Central memory CD8-positive, alpha-beta T cell (primary cell): Measurements from ENCODE around the gene USH2A.

Experiments
- ATAC-seq: fragments of 150-1000 bp; cut with Tn5 transposase; replicated peaks from 2 replicates; pipeline ENCODE4 v1.10.0; 2022; ENCODE audit warnings: mild to moderate bottlenecking, moderate FRiP score, moderate number of reproducible peaks; ENCODE audit not compliant: poor library complexity, severe bottlenecking; ENCODE audit errors: extremely low read depth
- DNase-seq, 2 donors: peaks; one replicate each; pipeline ENCODE4 v3.0.0; 2021; ENCODE audit warnings: low spot score in 2 of 2
- H3K27ac Mint-ChIP-seq: one replicate; pipeline ENCODE4 v1.8.0; 2022; ENCODE audit warnings: low read depth, mild to moderate bottlenecking, moderate library complexity, mixed read lengths
- H3K27me3 Mint-ChIP-seq: one replicate; pipeline ENCODE4 v1.8.0; 2022; ENCODE audit warnings: mixed read lengths
- H3K36me3 Mint-ChIP-seq: one replicate; pipeline ENCODE4 v1.8.0; 2022; ENCODE audit warnings: mild to moderate bottlenecking, moderate library complexity, mixed read lengths; ENCODE audit not compliant: insufficient read depth
- H3K4me1 Mint-ChIP-seq: one replicate; pipeline ENCODE4 v1.8.0; 2022; ENCODE audit warnings: mixed read lengths
- H3K4me3 Mint-ChIP-seq: one replicate; pipeline ENCODE4 v1.8.0; 2022; ENCODE audit warnings: mild to moderate bottlenecking, moderate library complexity, mixed read lengths
- H3K9me3 Mint-ChIP-seq: one replicate; pipeline ENCODE4 v1.8.0; 2022; ENCODE audit warnings: mixed read lengths

Gene USH2A

DNA sequence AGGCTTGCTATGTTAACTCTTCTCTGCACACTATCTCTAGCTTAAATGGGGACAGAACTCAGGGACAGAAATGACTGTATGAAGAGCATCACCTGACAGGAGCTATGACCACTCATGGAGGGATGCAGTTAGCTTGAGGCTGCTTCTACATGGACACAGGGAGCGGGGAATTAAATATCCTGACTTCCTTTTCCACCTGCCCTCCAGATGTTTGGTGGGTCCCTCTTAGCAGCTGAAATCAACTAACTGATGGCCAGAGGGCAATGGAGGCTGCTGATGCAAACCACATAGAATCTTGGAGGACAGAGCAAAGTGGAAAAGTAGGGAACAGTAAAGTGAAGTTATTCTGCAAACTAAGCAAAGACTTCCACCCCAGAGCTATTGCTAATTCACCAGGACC lies 214.1 kb downstream of the USH2A start:
- H3K4me1 Mint-ChIP-seq = no peaks in the 10 kb centered on the region
- DNase-seq (no peak), ATAC-seq (no peak)
- no peak overlapping the region for H3K4me3 Mint-ChIP-seq
- no peaks in the 10 kb centered on the region for H3K27me3 Mint-ChIP-seq
- H3K9me3 Mint-ChIP-seq = peaks cover 10% of the 10 kb centered on the region
- H3K36me3 Mint-ChIP-seq = no peaks in the 10 kb centered on the region
- no peak overlapping the region for H3K27ac Mint-ChIP-seq

DNA sequence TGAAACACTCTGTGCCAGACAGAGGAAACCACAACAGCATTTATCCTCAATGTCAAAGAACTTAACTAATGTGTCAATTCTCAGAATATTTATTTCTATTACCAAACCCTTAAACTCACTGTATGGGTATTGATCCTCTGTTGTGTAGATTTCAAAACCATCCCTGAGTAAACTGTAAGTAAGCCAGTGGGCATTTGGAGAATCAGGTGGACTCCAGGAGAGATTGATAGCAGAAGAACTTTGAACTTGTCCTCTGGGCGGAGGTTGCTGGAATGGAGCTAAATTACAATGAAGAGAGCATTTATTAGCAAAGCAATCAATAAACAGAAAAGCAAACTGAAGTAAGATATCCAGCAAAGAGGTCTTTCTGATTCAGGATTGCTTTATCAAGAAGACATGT lies 216.1 kb downstream of the USH2A start:
- Mint-ChIP-seq H3K27me3 (no peaks in the 10 kb centered on the region), H3K4me1 (no peaks in the 10 kb centered on the region), H3K36me3 (no peaks in the 10 kb centered on the region), H3K9me3 (peaks cover 5% of the 10 kb centered on the region), H3K27ac (no peak overlapping the region), H3K4me3 (no peak overlapping the region)
- DNase-seq (no peak), ATAC-seq (no peak)

DNA sequence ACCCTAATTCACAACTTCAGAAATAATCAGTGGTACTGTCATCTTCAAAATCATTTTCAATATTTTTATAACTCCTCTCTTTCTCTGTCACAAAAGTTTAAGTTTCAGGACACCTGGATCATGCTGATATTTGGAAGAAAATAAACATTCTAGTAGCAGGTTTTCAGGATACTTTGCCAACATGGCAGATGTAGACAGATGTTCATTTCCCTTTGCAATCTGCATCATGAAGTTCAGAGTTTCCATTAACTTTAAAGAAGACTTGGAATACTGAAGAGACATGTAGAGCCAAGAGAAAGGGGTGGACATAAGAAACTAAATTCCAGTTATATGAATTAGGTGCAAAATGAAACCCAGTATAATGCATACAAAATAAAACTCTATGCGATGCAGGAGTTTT lies 218.1 kb downstream of the USH2A start:
- no peak for ATAC-seq
- Mint-ChIP-seq H3K27ac (no peak overlapping the region), H3K4me1 (no peaks in the 10 kb centered on the region), H3K4me3 (no peak overlapping the region), H3K9me3 (peaks cover 6% of the 10 kb centered on the region), H3K36me3 (no peaks in the 10 kb centered on the region), H3K27me3 (no peaks in the 10 kb centered on the region)
- DNase-seq = no peak

DNA sequence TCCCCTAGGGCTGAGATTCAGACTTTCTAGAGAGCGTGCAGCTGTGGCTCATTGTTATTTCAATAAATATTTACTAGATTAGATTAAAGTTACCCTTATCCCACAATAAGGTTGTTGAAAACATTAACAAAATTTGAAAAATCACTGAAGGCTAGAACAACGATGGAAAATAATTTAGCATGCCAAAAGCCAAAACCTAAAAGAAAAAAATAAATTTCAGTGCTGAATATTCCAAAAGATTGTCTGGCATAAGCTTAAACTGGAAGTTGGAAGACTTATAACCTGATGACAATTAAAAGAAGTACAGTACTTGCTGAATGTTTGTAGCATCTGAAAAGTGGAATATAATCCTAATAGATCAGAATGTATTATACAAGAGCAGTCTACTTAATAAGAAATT lies 221.3 kb downstream of the USH2A start:
- ATAC-seq = no peak
- no peak overlapping the region for H3K4me3 Mint-ChIP-seq
- H3K36me3 Mint-ChIP-seq = no peaks in the 10 kb centered on the region
- H3K9me3 Mint-ChIP-seq = peaks cover 6% of the 10 kb centered on the region
- H3K27me3 Mint-ChIP-seq = no peaks in the 10 kb centered on the region
- no peak for DNase-seq
- no peaks in the 10 kb centered on the region for H3K4me1 Mint-ChIP-seq
- no peak overlapping the region for H3K27ac Mint-ChIP-seq

DNA sequence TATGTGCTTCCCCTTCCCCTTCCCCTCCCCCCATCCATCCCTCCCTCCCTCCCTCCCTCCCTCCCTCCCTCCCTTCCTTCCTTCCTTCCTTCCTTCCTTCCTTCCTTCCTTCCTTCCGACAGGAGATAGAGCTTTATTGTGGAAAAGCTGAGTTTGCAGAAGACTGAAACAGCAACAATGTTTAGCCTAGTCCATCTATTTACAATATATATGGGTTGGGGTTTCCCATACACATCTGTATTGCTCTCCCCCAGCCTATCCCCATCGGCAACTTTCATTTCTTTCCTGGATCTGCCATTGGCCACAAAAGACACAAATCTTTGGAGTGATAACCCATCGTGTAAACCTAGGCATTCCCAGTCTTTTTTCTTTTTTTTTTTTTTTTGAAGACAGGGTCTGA lies 222.3 kb downstream of the USH2A start:
- ATAC-seq (no peak), DNase-seq (no peak)
- no peak overlapping the region for H3K4me3 Mint-ChIP-seq
- no peak overlapping the region for H3K27ac Mint-ChIP-seq
- peaks cover 6% of the 10 kb centered on the region for H3K9me3 Mint-ChIP-seq
- no peaks in the 10 kb centered on the region for H3K36me3 Mint-ChIP-seq
- H3K4me1 Mint-ChIP-seq = no peaks in the 10 kb centered on the region
- H3K27me3 Mint-ChIP-seq = no peaks in the 10 kb centered on the region

DNA sequence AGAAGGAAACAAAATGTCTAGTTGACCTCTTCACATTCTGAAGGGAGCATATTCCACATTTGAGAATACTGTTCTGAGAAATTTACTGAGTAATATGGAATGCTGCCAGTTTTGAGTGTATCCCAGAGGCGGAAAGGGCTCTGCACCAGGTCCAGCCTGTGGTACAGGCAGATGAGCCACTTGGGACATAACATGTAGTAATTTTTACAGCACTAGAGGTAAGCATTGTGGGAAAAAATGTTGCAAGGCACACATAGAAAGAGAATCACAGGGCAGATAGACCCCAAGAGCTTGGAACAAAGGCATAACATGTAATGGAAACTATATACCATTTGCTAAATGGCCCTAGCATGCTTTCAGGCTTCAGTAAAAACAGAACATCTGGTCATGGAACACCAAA lies 228.5 kb downstream of the USH2A start:
- peaks cover 12% of the 10 kb centered on the region for H3K9me3 Mint-ChIP-seq
- H3K4me3 Mint-ChIP-seq = no peak overlapping the region
- H3K27me3 Mint-ChIP-seq = no peaks in the 10 kb centered on the region
- no peaks in the 10 kb centered on the region for H3K36me3 Mint-ChIP-seq
- no peak overlapping the region for H3K27ac Mint-ChIP-seq
- DNase-seq (no peak), ATAC-seq (no peak)
- H3K4me1 Mint-ChIP-seq = no peaks in the 10 kb centered on the region

DNA sequence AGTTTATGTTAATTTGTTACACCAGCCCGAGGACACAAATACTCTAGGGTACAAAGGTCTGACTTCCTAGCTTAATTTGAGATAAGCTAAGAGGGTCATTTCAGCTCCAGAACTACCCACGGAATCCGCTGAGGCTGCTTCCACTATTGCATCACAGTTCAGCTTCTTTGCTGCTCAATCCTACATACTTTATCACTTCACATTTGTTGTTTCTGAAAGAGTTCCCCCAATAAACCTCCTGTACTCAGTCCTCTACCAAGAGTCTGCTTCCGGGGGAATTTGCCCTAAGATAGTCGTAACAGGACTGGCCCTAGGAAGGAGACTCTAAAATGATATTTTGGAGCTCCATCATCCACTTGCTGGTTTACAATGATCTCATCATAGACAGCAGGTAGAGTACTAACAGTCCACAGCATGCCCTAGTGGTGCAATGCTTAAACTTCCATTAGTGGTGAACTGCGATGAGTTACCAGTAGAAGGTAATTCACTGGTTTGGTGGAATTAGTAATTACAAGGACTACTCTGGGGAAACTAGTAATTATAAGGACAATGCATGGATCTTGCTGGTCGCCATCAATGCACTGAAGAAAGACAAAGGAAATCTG lies 229.3 kb downstream of the USH2A start:
- DNase-seq = no peak
- no peak for ATAC-seq
- no peak overlapping the region for H3K4me3 Mint-ChIP-seq
- H3K4me1 Mint-ChIP-seq = no peaks in the 10 kb centered on the region
- H3K27me3 Mint-ChIP-seq = no peaks in the 10 kb centered on the region
- peaks cover 12% of the 10 kb centered on the region for H3K9me3 Mint-ChIP-seq
- H3K27ac Mint-ChIP-seq = no peak overlapping the region
- H3K36me3 Mint-ChIP-seq = no peaks in the 10 kb centered on the region

DNA sequence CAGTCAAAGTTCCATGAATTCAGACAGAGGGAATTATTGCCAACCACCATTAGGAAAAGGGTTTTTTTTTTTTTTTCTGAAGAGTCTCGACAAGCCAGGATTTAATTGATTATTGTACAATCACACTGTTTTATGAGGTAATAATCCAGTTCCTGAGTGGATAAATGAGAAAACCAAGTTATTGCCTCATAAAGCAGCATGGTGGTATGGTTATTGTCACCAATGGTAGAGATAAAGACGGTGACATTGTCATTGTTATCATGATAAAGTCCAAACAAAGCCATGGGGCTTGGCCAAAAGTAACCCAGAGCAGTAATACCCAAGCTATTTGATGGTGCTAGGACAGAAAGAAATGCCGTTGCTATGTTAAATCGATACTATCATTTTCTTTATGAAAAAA lies 232.8 kb downstream of the USH2A start:
- peaks cover 22% of the 10 kb centered on the region for H3K9me3 Mint-ChIP-seq
- H3K36me3 Mint-ChIP-seq = no peaks in the 10 kb centered on the region
- H3K27ac Mint-ChIP-seq = no peak overlapping the region
- H3K27me3 Mint-ChIP-seq = no peaks in the 10 kb centered on the region
- H3K4me1 Mint-ChIP-seq = no peaks in the 10 kb centered on the region
- H3K4me3 Mint-ChIP-seq = no peak overlapping the region
- DNase-seq (no peak), ATAC-seq (no peak)

DNA sequence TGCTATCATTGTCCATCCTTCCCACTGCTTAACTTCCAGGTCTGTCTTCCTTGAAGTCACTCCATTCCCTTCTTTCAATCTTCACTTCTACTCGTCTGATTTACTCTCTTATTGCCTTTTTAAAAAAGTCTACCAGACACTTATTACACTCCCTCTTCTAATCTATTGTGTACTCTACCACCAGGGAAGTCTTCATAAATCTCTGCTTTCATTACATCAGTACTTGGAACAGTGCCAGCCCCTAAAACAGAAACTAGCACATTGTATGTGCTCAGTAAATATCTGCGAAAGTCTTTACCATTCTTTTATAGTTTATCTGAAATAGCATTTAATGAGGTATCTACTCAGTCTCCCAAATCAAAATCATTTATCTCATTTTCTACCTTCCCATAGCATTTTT lies 236.4 kb downstream of the USH2A start:
- DNase-seq (no peak), ATAC-seq (no peak)
- Mint-ChIP-seq H3K4me3 (no peak overlapping the region), H3K27me3 (no peaks in the 10 kb centered on the region), H3K36me3 (no peaks in the 10 kb centered on the region), H3K4me1 (no peaks in the 10 kb centered on the region), H3K27ac (no peak overlapping the region), H3K9me3 (peaks cover 10% of the 10 kb centered on the region)

DNA sequence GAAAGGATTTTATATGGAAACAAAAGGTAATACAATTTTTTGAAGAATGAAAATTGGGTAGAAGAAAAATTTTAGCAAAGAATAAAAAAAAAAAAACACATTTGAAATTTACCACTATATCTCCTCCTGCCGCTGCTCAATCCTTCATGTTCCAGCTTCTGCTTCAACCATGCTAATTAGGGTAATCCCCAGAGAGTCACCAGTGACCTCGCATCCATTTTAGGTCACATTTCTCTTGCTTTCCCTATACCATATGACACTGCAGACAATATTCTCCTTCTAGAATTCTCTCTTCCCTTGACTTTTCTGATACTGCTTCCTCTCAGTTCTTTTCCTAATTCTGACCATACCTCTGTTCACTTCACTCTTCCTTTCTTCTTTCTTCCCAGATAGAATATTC lies 237.1 kb downstream of the USH2A start:
- DNase-seq (no peak), ATAC-seq (no peak)
- Mint-ChIP-seq H3K27me3 (no peaks in the 10 kb centered on the region), H3K9me3 (peaks cover 10% of the 10 kb centered on the region), H3K4me1 (no peaks in the 10 kb centered on the region), H3K27ac (no peak overlapping the region), H3K36me3 (no peaks in the 10 kb centered on the region), H3K4me3 (no peak overlapping the region)

DNA sequence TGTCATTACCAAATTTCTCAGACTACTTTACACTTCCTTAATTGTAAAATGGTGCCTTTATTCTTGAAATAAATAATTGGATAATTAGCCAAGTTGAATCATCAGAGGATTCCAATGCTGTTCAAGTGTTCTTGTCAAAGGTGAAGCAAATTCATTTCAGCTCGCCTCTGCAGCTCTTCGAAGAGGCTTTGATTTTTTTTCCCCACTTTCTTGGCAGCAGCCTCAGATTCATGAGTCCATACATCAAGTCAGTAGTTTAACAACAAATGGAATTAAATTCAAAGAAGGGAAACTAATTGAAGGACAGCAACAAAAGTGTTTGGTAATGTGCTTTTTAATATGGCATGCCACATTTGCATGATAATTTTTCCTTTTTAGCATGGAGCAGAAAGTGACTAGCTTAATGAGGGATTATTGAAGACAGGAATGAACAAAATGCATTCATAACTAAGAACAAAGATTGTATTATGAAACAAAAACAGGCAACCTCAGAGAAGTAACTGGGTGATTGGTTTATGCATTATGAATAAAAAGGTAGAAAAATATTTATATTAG lies 239.0 kb downstream of the USH2A start:
- no peaks in the 10 kb centered on the region for H3K36me3 Mint-ChIP-seq
- H3K4me1 Mint-ChIP-seq = no peaks in the 10 kb centered on the region
- no peak for DNase-seq
- no peak overlapping the region for H3K27ac Mint-ChIP-seq
- no peak for ATAC-seq
- no peaks in the 10 kb centered on the region for H3K27me3 Mint-ChIP-seq
- no peak overlapping the region for H3K4me3 Mint-ChIP-seq
- peaks cover 10% of the 10 kb centered on the region for H3K9me3 Mint-ChIP-seq

DNA sequence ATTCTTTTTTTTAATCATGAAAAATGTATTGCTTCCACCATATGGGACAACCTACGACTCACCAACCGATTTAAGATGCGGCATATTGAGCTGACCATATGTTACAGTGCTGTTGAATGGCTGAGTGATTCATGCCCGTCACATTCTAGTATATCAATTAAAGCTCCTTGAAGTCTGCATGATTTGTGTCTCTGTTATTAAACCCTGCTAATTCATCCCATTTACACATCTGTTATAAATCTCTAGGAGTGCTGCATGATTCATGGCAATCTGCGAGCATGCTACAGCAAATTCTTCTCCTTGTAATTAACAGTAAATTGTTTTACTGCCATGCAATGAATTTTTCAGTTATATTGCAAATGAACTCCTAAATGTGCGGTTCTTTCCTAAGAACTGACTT lies 239.8 kb downstream of the USH2A start:
- H3K36me3 Mint-ChIP-seq = no peaks in the 10 kb centered on the region
- H3K4me3 Mint-ChIP-seq = no peak overlapping the region
- no peak overlapping the region for H3K27ac Mint-ChIP-seq
- no peaks in the 10 kb centered on the region for H3K27me3 Mint-ChIP-seq
- peaks cover 10% of the 10 kb centered on the region for H3K9me3 Mint-ChIP-seq
- no peak for ATAC-seq
- no peaks in the 10 kb centered on the region for H3K4me1 Mint-ChIP-seq
- DNase-seq = no peak

DNA sequence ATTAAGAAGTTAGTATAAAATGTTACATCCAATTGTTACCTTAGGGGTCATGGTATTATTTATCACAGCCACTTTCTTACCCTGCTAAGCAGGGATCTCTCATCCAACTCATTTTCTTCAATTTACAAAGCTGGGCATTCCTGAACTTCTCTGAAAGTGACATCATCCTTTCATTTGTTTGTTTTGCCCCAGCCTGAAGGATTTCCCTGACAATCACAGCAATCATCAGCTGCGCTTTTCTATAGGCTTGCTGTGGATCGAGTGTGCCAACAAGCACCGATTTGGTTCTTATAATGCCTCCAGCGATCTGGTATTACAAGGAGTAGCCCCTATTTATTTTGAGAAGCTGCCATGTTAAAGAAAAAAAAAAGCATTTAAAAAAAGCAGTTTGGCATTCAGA lies 240.2 kb downstream of the USH2A start:
- H3K36me3 Mint-ChIP-seq = no peaks in the 10 kb centered on the region
- ATAC-seq (no peak), DNase-seq (no peak)
- H3K4me3 Mint-ChIP-seq = no peak overlapping the region
- no peak overlapping the region for H3K27ac Mint-ChIP-seq
- no peaks in the 10 kb centered on the region for H3K27me3 Mint-ChIP-seq
- no peaks in the 10 kb centered on the region for H3K4me1 Mint-ChIP-seq
- H3K9me3 Mint-ChIP-seq = peaks cover 10% of the 10 kb centered on the region

DNA sequence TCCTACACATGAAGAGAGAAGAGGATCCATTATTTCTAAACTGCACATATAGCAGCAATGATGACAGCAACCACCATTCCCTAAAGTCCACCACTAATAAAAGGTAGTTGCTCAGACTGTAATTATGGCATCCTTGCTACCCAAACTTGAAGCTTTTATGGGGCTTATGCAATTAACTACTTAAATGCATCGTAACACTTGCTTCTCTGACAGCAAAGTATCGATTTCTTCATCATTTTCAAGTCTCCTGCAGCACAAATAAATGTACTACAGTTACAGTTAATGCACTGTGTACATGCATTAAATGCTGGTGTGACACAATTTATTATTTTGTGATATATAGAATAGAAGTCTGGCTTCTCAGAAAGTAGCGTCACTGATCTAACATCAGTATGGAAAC lies 241.7 kb downstream of the USH2A start:
- Mint-ChIP-seq H3K4me1 (no peaks in the 10 kb centered on the region), H3K36me3 (no peaks in the 10 kb centered on the region), H3K27ac (no peak overlapping the region), H3K4me3 (no peak overlapping the region), H3K27me3 (no peaks in the 10 kb centered on the region), H3K9me3 (peaks cover 5% of the 10 kb centered on the region)
- no peak for ATAC-seq
- DNase-seq = no peak
